GM21515 (cell line): ENCODE data around the gene TEAD1.

ENCODE experiments used
- ATAC-seq: cut with Tn5 transposase; IDR thresholded peaks from one replicate; pipeline ENCODE4 v1.9.1; 2021; ENCODE audit not compliant: unreplicated experiment

The TEAD1 gene

DNA sequence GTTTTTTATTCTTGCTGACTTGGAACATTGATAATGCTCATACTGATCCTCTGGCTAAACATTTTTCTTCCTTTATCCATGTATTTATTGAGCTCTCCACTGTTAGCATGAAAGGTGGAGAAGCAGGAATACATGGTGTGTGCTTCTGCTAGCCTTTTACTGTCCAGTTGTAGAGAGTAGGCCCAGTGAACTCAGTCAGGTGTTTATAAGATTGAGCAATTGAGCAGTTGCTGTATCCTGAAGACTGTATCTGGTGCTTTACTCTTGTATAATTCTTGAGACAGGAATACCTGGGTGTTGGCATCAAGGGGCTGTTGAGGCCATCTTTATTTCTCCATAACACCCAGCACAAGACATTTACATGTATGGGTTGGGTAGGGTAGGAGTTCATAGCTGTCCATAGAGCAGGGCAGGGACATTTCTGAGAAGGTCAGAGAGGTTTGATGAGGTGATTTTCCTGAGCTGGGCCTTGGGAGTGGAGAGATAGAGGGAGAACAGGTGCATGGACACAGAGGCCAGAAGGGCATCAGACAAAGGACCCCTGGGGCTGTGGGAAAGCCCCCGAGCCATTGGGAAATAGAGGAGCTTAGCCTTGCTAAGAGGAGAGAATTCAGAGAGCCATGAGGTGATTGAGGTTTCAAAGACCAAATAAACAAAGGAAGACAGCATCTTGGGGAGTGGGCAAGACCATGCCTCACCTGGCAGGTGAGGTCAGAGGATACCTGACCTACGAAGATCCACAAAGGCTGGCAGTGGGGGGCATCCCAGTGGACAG, 155.5 kb downstream of the TEAD1 start:
- ATAC-seq = no peak

DNA sequence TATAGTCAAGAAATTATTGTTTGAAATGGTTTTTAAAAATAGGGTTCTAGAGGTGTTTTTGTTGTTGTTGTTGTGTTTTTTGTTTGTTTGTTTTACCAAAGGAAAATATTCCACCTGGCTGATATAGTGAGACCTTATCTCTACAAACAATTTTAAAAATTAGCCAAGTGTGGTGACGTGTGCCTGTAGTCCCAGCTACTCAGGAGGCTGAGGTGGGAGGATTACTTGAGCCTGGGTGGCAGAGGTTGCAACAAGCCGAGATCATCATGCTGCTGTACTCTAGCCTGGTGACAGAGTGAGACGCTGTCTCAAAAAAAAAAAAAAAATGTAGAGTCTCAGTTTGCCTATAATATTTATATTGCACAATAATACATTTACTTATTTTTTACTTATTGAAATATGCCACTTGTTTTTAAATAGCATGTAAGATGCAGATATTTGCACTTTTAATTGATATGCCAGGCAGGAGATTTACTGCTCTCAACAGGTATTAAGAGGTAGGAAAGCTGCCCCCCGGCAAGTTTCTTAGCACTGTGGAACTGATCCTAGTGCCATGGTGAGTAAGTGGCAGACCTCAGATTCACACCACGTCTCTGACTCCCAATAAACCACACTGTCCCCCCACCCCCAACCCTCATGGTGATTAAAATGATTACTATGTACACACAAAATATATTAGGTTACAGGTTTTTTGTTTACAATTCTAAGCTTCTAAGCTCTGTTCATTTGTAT, 157.4 kb downstream of the TEAD1 start:
- no peak for ATAC-seq

DNA sequence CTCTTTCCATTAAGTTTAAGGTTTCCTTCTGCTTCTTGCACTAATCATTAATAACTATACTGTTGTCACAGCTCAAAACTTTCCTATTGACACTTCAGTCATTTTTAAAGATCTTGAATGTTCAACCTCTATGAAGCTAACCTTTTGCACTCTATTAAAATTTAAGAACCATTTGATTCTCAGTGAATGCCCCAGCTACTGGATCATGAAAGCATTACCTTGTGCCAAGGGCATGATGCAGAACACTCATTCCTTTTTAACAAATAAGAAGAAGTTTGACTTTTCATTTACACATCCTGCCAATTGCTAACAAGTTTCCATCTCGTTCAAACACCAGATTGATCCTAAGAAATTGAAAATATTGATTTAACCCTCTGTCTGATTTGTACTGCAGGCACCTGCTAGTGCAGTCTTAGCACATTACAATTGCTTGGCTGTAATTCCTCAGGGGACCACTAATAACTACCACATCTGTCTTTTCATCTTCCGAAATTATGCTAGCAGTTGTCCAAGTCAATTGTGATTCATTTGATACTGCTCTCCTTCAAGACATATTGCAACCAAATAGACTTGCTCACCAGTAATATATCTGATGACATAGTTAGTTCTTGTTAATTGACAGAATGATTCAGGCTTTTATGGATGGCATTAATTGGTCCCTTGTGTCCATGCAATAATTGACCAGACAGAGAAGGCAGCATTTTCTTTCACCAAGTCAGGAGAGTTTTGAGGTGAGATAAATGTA, 158.4 kb downstream of the TEAD1 start:
- no peak for ATAC-seq

DNA sequence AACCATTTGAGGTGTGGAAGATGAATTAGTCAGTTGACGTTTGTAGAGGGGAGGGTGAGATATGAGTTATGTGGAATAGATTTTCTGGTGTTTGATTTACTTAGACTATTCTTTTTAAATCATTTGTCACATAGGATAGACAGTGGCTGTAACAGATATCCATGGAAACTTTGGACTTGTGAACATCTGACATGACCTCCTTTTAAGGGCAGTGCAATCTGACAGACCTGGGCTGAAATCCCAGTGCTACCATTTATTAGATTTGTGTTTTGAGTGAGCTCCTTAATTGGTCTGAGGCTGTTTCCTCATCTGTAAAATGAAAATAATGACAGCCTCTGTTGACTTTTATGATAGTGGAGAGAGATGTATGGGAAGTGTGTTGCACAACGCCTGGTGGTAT, 159.9 kb downstream of the TEAD1 start:
- no peak for ATAC-seq

DNA sequence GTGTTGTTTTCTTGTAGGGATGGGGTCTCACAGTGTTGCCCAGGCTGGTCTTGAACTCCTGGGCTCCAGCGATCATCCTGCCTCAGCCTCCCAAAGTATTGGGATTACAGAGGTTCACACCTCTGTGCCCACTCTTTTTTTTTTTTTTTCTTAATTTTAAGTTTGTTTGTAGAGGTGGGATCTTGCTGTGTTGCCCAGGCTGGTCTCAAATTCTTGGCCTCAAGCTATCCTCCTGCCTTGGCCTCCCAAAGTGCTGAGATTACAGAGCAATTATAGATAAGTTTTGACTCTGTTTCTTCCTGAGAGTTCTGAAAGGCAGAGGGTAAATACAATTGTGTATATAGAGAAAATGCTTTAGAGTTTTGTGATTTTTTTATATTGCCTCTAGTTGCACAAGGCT, 160.4 kb downstream of the TEAD1 start:
- ATAC-seq = no peak

DNA sequence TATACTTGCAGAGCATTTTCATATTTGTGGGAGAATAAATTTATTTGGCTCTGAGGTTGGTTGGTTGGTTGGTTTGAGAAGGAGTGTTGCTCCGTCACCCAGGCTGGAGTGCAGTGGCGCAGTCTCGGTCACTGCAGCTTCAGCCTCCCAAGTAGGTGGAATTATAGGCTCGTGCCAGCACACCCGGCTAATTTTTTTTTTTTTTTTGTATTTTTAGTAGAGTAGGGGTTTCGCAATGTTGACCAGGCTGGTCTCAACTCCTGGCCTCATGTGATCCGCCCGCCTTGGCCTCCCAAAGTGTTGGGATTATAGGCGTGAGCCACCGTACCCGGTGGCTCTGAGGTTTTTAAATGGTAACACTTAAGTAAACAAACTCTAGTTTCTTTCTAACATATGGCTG, 161.1 kb downstream of the TEAD1 start:
- no peak for ATAC-seq

DNA sequence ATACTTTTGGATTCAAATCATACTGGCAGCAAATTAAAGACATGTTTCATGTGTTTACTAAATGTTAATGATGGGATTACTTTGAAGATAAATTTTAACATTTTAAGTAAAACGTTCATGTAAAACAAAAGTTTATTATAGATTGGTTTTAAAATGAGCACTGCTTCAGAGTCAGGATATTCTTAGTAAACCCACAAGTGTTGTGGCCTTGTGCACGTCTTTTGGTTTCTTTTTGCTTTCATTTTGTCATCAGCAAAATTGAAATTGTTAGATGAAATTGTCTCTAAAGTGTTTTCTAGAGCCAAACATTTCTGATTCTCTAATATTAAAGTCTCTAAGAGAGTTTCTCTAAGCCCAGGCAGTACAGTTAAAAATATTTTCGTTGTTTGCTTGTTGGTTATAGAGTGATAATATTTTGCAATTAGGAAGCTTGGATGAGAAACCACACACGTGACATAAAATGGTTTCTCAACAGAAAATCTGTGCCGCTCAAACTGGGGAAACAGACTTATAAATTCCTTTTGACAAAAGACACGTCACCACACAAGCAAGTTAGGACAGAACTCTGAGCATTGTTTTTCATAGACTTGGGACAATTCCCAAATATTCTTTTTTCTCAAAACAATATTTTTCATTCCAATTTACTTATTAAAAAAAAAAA, 164.4 kb downstream of the TEAD1 start:
- ATAC-seq = no peak

DNA sequence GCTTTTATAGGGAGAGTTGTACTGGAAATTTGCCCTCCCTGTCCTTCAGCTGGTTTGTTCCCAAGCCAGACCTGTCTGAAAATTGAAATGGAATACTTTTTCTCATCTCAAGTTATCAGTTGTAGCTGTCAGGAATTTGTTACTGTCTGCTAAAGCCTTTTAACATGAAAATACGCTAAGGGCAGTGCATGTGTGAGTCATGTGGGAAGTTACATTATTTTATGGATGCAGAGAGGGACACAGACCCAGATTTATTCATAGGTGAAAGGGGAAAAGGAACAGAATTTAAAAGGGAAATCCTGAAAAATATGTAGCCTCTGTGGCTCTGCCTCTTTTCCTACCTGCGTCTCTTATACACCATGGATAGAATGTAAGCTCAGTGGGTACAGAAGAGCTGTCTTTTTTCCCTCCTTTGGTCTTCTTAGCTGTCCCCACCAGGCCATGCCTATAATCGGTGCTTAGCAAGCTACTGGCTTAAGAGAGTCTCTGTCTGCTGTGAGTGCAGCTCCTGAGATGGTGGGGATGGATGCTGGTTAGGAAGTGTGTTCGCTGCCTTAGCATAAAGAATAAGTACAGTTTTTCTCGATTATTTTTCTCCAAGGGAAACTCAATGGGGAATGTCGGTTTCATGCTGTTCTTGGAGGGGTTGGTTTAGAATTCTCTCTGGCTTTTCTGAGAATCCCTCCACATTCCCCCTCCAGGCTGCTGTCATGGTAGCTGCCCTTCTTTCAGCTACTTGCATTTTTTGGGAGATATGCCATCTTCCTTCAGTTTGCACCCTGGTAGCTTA, 166.8 kb downstream of the TEAD1 start:
- ATAC-seq = no peak

DNA sequence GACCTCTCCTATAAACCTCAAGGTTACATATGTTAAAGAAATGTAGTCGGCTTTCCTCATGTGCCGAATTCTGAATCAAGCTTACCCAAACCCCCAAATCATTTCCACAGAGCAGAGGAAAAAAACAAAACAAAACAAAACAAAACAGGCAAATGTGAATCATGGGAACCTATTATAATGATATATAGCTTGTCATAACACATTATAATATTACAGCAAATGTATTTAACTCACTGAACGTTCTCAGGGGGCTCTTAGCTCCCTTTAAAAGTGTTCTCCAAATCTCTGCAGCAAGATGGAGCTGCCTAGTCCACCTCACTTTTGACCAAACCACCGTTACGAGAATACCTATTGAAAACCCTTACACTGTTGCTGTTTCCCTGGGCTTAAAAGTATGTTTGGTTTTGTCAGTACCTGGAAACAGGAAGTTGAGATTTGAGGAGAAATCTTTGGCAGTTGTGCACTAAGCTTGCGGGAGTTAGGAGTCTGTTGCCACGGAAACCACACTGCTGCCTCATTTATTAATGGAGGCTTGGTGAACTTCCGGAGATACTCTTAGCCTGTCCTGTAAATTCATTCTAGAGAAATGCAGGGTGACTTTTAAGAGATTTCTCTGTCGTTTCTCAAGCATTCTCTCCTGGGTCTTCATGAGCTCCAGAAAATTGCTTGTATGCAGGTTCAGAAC, 167.9 kb downstream of the TEAD1 start:
- ATAC-seq = no peak

DNA sequence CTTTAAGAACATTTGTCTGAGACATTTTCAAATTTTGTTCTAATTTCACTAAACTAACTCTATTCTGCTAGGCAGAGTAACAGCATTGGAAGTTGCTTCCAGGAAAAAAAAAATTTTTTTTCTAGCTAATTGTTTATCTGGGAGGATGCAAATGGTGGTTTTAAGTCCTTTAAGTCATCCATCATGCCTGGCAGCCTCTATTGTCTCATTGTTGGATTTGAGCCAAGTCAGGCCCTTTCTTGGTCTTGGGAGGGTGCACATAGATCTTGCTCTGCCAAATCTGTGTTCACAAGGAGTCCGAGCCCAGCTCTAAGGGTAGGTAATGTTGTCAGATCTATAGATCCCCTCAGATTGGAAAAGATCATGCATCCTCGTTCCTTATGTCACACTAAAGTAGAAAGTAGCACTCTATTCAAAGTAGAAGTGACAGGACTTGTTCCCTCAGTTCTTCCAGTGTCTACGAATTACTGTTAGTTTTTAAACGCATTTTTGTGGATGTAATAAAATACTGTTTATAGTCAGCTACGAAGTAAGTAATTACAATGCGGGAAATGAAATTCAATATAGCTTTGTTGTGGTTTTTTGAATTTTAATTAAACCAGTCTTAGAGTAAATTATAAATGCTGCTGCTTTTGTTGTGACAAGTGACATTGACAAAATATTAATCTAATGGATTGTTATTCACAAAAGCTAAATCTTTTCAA, 168.9 kb downstream of the TEAD1 start:
- ATAC-seq = no peak

DNA sequence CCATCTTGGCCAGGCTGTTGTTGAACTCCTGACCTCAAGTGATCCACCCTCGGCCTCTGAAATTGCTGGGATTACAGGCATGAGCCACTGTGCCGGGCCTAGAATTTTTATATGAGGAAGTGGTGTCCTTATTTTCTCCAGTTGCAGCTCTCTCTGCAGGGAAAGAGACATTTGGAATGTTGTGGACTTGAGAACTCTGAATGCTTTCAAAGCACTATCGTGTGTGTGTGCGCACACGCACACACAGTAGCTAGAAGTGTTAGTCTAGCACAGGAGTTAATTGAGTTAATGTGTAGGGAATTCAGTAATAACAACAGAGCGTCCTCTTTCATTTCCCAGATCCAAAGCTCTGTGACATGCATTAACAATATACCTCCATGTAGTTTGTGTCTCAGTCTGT, 170.9 kb downstream of the TEAD1 start:
- ATAC-seq = no peak

DNA sequence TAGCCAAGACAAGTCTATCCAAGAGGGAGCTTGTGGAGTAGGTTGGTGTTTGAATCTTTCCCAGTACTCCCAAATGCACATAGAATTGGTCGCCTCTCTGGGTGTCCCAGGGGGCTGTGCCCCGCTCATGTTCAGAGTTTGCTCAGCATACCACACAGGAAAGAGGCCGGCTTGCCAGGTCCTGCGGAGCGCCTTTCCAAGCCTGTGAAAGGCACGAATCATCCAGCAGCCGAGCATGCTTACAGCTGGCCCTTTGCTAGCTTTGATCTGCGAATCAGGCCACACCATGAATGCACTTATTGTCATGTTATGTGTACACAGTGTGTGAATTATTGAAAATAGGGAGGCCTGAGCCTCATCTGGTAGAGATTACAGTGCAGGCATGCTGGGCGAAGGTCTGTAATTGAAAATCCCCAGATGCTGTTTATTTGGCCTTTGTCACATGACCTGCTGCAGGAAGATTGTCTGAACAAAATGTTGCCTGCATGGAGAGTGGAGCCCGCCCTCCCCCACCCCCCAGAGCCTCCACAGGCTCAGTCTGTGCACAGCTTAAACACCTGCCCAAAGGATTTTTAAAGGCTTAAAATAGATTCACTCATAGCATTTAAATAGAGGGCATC, 171.6 kb downstream of the TEAD1 start:
- no peak for ATAC-seq

DNA sequence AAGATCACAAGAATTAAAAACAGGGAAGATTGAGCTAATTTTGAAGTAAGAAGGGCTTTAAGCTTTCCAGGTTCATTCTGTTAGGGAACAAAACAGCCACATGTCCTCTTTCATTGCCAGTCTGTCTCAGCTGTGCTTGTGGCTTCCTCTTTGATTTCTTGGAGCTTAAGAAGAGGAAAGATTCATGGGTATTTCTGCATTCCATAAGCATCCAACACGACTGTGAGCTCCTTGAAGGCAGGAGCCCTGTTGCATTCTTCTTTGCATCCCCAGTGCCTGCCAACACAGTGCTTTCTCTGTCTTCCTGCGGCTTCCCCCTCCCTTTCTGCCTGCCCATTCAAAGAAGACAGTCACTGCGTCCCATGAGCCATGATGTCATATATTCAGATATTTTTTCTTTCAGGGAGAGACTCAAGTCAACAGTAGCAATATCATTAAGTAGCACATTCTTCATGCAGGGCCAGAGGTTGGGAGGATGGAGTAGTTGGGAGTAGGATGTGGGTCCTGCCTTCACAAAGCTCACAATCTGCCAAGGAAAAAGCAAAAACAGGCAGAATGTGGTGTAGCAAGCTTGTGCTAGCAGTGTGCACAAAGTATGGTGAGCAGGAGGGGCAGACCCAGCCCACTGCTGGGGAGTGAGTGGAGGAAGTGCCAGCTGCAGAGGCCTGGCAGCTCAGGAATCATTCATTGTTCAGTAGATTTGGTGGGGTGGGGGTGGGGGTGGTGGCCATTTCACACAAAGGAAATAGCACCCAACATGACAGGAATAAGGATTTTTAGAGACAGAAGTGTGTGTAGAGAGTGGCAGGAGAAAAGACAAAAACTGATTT, 172.8 kb downstream of the TEAD1 start:
- ATAC-seq = no peak

DNA sequence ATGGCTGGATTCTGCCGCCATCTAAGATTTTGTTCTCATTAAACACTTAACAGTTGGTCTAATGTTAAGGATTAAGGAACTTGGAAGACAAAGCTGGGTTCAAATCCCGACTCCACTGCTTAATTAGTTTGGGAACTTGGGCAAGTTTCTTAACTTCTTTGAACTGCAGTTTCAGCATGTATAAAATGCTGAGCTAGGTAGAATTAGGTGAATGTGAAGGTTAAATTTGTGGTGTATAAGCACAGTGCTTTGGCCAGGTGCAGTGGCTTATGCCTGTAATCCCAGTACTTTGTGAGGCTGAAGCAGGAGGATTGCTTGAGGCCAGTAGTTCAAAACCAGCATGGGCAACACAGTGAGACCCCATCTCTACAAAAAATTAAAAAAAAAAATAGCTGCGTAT, 174.2 kb downstream of the TEAD1 start:
- no peak for ATAC-seq

DNA sequence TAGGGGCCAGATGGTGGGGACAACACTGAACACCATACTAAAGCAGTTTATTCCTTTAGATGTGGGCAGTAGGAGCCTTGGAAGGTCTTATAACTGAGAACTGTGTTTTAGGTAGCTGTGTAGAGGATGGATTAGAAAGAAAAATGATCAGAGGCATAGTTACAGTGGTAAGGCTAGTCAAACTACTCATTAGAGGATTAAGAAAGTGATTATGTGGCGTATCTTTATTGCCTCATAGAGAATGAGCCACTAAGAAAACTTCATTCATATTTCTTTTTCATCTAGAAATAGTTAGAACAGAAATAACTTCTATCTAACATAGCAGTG, 179.1 kb downstream of the TEAD1 start:
- no peak for ATAC-seq

DNA sequence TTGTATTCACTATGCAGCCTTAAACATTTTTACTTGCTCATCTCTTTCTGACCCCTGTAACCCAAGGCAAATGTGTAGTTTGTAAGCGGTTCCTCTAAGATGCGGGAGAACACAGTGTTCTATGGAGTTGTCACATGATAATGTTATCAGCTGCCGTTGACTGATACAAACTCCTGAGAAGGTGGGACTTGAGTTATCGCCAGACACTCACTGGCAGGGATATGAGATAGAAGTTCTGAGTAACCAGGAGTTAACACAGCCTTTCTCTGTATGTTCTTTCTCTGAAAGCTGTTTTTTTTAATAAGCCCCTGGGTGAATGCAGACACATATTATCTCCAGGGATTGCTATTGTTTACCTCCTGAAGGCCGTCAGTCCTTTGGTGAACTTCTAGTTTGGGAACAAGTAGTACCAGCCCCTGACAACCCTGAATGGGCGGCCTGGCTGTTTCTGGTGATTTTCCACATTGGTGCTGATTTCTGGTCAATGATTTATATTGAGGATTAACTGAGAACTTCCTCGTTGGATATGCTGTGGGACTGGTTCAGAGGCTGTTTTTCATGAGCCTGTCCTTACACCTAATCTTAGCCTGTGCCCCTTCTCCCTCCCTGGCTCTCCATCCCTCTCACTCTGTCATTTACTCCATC, 179.6 kb downstream of the TEAD1 start:
- no peak for ATAC-seq

DNA sequence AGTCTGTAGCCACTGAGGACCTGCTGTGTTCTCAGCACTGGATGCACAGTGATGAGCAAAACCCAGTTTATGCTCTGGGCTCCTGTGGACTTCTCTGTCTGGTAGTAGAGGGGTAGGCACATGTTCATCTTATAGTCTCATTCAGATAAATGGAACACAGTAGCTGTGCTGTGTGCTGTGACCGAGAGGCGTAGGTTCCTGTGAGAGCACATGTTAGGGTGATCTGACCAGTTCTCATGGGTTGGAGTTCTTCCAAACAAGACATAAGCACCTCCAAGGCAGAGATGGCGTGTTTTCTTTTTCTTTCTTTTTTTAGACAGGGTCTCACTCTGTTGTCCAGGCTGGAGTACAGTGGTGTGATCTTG, 180.1 kb downstream of the TEAD1 start:
- ATAC-seq = no peak

DNA sequence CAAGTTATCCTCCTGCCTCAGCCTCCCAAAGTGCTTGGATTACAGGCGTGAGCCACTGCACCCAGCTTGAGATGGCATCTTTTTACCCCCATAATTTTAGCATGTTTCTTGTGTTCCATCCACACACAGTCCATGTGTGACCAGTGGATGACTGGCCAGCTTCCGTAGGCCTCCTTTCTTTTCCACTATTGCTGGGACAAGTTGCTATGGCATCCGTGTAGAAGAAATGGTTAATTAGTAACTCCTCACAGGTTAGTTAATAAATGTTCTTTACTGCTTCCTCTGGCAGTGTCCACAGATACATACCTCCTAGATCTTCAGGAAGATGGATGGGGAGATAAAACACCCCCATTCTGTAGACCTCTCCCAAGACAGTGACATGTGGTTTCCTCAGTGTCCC, 180.6 kb downstream of the TEAD1 start:
- ATAC-seq = no peak
